Mesendoderm (in vitro differentiated cells): ENCODE data around the gene PHB1.

Experiments
- DNase-seq: peaks from one replicate; pipeline ENCODE4 v3.0.0; 2013
- H2AK5ac ChIP-seq: 2 replicates; pipeline ENCODE4 v1.6.1; 2013; ENCODE audit warnings: low read length, inconsistent platforms
- H2BK120ac ChIP-seq: 2 replicates; pipeline ENCODE4 v1.6.1; 2013; ENCODE audit warnings: low read depth, mild to moderate bottlenecking, low read length, moderate library complexity, mixed read lengths
- H2BK15ac ChIP-seq: replicated peaks from 2 replicates; pipeline ENCODE4 v1.6.1; 2013; ENCODE audit warnings: low read depth, mild to moderate bottlenecking, moderate library complexity
- H2BK5ac ChIP-seq: 2 replicates; pipeline ENCODE4 v1.6.1; 2013; ENCODE audit warnings: low read length, inconsistent platforms
- H3K18ac ChIP-seq: 2 replicates; pipeline ENCODE4 v1.6.1; 2013; ENCODE audit warnings: mild to moderate bottlenecking, low read length, mixed read lengths
- H3K23ac ChIP-seq: one replicate; pipeline ENCODE4 v1.6.1; 2013; ENCODE audit warnings: low read length
- H3K27ac ChIP-seq: 2 replicates; pipeline ENCODE4 v1.5.1; 2013; ENCODE audit warnings: low read depth, mild to moderate bottlenecking, inconsistent platforms, low read length, moderate library complexity
- H3K27me3 ChIP-seq: 2 replicates; pipeline ENCODE4 v1.6.1; 2013; ENCODE audit warnings: low read length, control low read depth, mild to moderate bottlenecking, inconsistent platforms; ENCODE audit not compliant: insufficient read depth, poor library complexity
- H3K36me3 ChIP-seq: 2 replicates; pipeline ENCODE4 v1.6.1; 2013; ENCODE audit warnings: low read length, inconsistent platforms; ENCODE audit not compliant: control insufficient read depth, insufficient read depth
- H3K4ac ChIP-seq: one replicate; pipeline ENCODE4 v1.6.1; 2013; ENCODE audit warnings: low read depth, mild to moderate bottlenecking, low read length, moderate library complexity
- H3K4me1 ChIP-seq: 2 replicates; pipeline ENCODE4 v1.6.1; 2013; ENCODE audit warnings: low read depth, low read length, inconsistent platforms; ENCODE audit not compliant: control insufficient read depth
- H3K4me2 ChIP-seq: 2 replicates; pipeline ENCODE4 v1.6.1; 2013; ENCODE audit warnings: low read length
- H3K4me3 ChIP-seq: 2 replicates; pipeline ENCODE4 v1.5.1; 2013; ENCODE audit warnings: mild to moderate bottlenecking, low read length
- H3K56ac ChIP-seq: one replicate; pipeline ENCODE4 v1.6.1; 2013; ENCODE audit warnings: low read length
- H3K79me1 ChIP-seq: 2 replicates; pipeline ENCODE4 v1.6.1; 2013; ENCODE audit warnings: low read length, inconsistent platforms
- H3K79me2 ChIP-seq: 2 replicates; pipeline ENCODE4 v1.6.1; 2013; ENCODE audit warnings: mild to moderate bottlenecking, low read length; ENCODE audit not compliant: control insufficient read depth, insufficient read depth
- H3K9ac ChIP-seq: 2 replicates; pipeline ENCODE4 v1.6.1; 2013; ENCODE audit warnings: low read length, inconsistent platforms
- H4K5ac ChIP-seq: one replicate; pipeline ENCODE4 v1.6.1; 2013; ENCODE audit warnings: low read length
- H4K8ac ChIP-seq: one replicate; pipeline ENCODE4 v1.6.1; 2013; ENCODE audit warnings: low read depth, mild to moderate bottlenecking, control low read depth, low read length, moderate library complexity
- WGBS: extraction: QIAGEN DNeasy Blood & Tissue Kit; methylation state at CpG from one replicate; pipeline ENCODE4 v1.1.7; 2013; ENCODE audit warnings: low lambda C conversion rate, missing lambda C conversion rate; ENCODE audit not compliant: insufficient coverage; ENCODE audit errors: extremely low coverage; 5-methylcytosine and 5-hydroxymethylcytosine counted together

PHB1 gene

GRCh38 chr17:49401971-49402611 lies 12.6 kb downstream of the PHB1 start:
- H3K4me2 ChIP-seq: no peak overlapping the region
- no peak overlapping the region for H4K8ac ChIP-seq
- no peak overlapping the region for H2BK5ac ChIP-seq
- H2BK120ac ChIP-seq: no peak overlapping the region
- peaks cover 21% of the 10 kb centered on the region for H3K36me3 ChIP-seq
- no peak overlapping the region for H3K18ac ChIP-seq
- no peak overlapping the region for H3K23ac ChIP-seq
- H3K79me2 ChIP-seq: no peaks in the 10 kb centered on the region
- WGBS: no CpG with 5 or more reads among the region's 6 CpGs
- H3K4me1 ChIP-seq: no peaks in the 10 kb centered on the region
- no peak for DNase-seq
- H3K4ac ChIP-seq: no peak overlapping the region
- no peak overlapping the region for H3K9ac ChIP-seq
- no peak overlapping the region for H2BK15ac ChIP-seq
- no peak overlapping the region for H3K56ac ChIP-seq
- H3K27me3 ChIP-seq: no peaks in the 10 kb centered on the region
- H2AK5ac ChIP-seq: no peak overlapping the region
- no peak overlapping the region for H3K27ac ChIP-seq
- no peak overlapping the region for H3K4me3 ChIP-seq
- H4K5ac ChIP-seq: no peak overlapping the region
- no peaks in the 10 kb centered on the region for H3K79me1 ChIP-seq

DNA sequence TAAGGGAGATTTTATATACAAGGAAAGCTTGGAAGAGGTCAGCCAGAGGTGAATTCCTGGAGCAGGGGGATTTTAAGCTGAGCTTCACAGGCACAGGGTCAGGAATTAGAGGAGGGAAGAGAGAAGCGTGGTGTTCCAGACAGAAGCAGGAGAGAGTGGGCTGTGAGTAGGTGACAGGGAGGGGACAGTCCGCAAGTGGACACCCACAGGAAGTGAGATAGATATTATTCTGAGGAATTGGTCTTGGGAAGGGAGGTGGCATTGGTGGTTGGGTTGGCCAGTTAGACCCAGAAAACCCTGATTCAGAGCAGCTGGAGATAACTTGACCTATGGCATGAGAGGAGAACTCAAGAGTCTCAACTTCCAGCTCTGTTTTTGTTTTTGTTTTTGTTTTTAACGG lies 14.7 kb downstream of the PHB1 start:
- H2BK15ac ChIP-seq: no peak overlapping the region
- no peak overlapping the region for H3K4me3 ChIP-seq
- no peak overlapping the region for H2BK120ac ChIP-seq
- H3K79me2 ChIP-seq: no peaks in the 10 kb centered on the region
- H2AK5ac ChIP-seq: no peak overlapping the region
- no CpG with 5 or more reads among the region's 3 CpGs for WGBS
- H3K9ac ChIP-seq: no peak overlapping the region
- H4K8ac ChIP-seq: no peak overlapping the region
- H3K4me2 ChIP-seq: no peak overlapping the region
- no peaks in the 10 kb centered on the region for H3K4me1 ChIP-seq
- no peak overlapping the region for H3K23ac ChIP-seq
- no peak overlapping the region for H2BK5ac ChIP-seq
- no peak overlapping the region for H3K18ac ChIP-seq
- no peaks in the 10 kb centered on the region for H3K79me1 ChIP-seq
- no peaks in the 10 kb centered on the region for H3K27me3 ChIP-seq
- no peak overlapping the region for H3K56ac ChIP-seq
- no peak for DNase-seq
- peaks cover 5% of the 10 kb centered on the region for H3K36me3 ChIP-seq
- H3K27ac ChIP-seq: no peak overlapping the region
- no peak overlapping the region for H4K5ac ChIP-seq
- no peak overlapping the region for H3K4ac ChIP-seq

DNA sequence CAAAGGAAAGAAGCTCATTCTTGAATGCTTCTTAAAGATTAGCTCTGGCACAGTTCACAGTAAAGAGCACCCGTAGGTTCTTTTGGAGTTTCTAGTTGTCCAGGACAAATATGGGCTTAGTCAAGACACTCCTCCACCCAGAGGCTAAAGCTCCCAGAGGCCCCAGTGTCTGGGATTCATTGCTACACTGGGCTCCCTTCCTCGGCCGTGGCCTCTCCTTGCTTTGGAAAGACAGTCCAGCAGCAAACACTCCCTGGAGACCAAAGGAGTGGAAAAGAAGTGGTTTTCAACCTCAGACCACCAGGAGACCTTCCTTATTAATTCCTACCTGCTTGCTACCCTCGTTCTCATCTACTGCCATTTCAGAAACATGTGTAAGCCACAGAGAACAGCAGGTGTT lies 17.1 kb downstream of the PHB1 start:
- Histone ChIP-seq H3K56ac (no peak overlapping the region), H2BK15ac (no peak overlapping the region), H3K18ac (no peak overlapping the region), H3K4me3 (no peak overlapping the region), H3K23ac (no peak overlapping the region), H4K8ac (no peak overlapping the region), H4K5ac (no peak overlapping the region), H3K79me2 (no peaks in the 10 kb centered on the region), H3K79me1 (no peaks in the 10 kb centered on the region), H2BK5ac (no peak overlapping the region), H3K9ac (no peak overlapping the region), H3K4me1 (no peaks in the 10 kb centered on the region), H2AK5ac (no peak overlapping the region), H3K27ac (no peak overlapping the region), H3K4me2 (no peak overlapping the region), H3K36me3 (no peaks in the 10 kb centered on the region), H2BK120ac (no peak overlapping the region), H3K4ac (no peak overlapping the region), H3K27me3 (no peaks in the 10 kb centered on the region)
- DNase-seq: no peak
- no CpG with 5 or more reads among the region's 4 CpGs for WGBS

- Histone ChIP-seq H2BK120ac (no peak overlapping the region), H3K27ac (no peak overlapping the region), H2AK5ac (no peak overlapping the region), H3K4me1 (no peaks in the 10 kb centered on the region), H3K4me3 (no peak overlapping the region), H3K79me1 (no peaks in the 10 kb centered on the region), H3K4ac (no peak overlapping the region), H3K4me2 (no peak overlapping the region), H3K9ac (no peak overlapping the region), H2BK5ac (no peak overlapping the region), H3K27me3 (no peaks in the 10 kb centered on the region), H3K56ac (no peak overlapping the region), H3K18ac (no peak overlapping the region), H3K79me2 (no peaks in the 10 kb centered on the region), H2BK15ac (no peak overlapping the region), H3K36me3 (no peaks in the 10 kb centered on the region), H3K23ac (no peak overlapping the region), H4K5ac (no peak overlapping the region), H4K8ac (no peak overlapping the region)
- DNase-seq: no peak
- no CpG with 5 or more reads among the region's 8 CpGs for WGBS
Measured at GRCh38 chr17:49393491-49394255, 21.0 kb downstream of the PHB1 start.

DNA sequence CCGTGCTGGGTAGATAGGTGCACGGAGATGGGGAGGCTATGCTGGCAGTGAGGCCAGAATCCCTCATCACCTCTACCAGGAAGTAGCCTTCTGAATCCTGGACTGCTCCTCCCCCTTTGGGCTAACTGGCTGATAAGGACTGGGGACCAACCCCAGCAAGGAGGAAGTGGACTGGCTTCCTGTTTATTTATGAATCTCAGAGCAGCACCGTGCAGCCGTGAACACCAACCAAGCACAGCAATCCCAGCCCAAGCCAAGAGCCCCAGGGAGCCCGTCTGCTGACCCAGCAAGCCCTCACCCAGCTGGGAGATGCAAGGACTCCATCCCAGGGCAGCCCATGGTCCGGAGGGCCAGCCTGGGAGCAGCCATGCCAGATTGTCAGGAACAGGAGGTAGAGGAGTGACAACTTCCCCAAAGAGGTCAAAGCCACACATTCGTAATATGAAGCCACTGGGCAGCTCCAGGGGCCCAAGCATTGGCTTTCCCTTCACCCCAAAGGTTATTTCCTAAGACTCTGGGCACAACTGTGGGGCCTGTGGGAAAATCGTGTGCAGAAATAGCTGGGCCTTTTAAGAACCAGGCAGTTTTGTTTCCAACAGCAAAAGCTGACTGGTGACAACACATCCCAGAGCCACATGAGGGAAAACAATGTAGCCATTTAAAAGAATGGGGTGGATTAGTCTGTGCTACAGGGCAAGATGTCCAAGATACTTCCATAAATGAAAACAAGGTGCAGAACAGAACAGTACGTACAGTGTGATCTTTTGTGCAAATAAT lies 23.9 kb downstream of the PHB1 start:
- no peak overlapping the region for H3K27ac ChIP-seq
- no peak overlapping the region for H3K4me3 ChIP-seq
- no peak overlapping the region for H3K56ac ChIP-seq
- no peaks in the 10 kb centered on the region for H3K79me2 ChIP-seq
- no peak overlapping the region for H4K5ac ChIP-seq
- no peaks in the 10 kb centered on the region for H3K79me1 ChIP-seq
- H3K4me2 ChIP-seq: no peak overlapping the region
- no peak overlapping the region for H4K8ac ChIP-seq
- H3K36me3 ChIP-seq: no peaks in the 10 kb centered on the region
- no peak overlapping the region for H2BK5ac ChIP-seq
- DNase-seq: no peak
- H2BK120ac ChIP-seq: no peak overlapping the region
- no peaks in the 10 kb centered on the region for H3K4me1 ChIP-seq
- H2BK15ac ChIP-seq: no peak overlapping the region
- no peak overlapping the region for H2AK5ac ChIP-seq
- no peak overlapping the region for H3K18ac ChIP-seq
- no CpG with 5 or more reads among the region's 9 CpGs for WGBS
- no peaks in the 10 kb centered on the region for H3K27me3 ChIP-seq
- no peak overlapping the region for H3K9ac ChIP-seq
- H3K23ac ChIP-seq: no peak overlapping the region
- no peak overlapping the region for H3K4ac ChIP-seq
